GM18505 (cell line): ENCODE data around the gene HAUS3.

ENCODE experiments used
- ATAC-seq: cut with Tn5 transposase; IDR thresholded peaks from one replicate; pipeline ENCODE4 v1.9.1; 2021; ENCODE audit not compliant: unreplicated experiment
- POLR2A ChIP-seq: IDR thresholded peaks from 4 replicates; pipeline ENCODE4 v1.6.1; 2011; ENCODE audit warnings: borderline replicate concordance; ENCODE audit not compliant: insufficient read depth, insufficient read length; ENCODE audit errors: extremely low read depth

Gene HAUS3

GRCh38 chr4:2258091-2259035, 16.4 kb upstream of the HAUS3 start:
- ATAC-seq, result no peak
- no peak for TF ChIP-seq POLR2A

GRCh38 chr4:2257361-2258081, 15.6 kb upstream of the HAUS3 start:
- no peak for ATAC-seq
- TF ChIP-seq POLR2A, result no peak

GRCh38 chr4:2256781-2257191, 14.9 kb upstream of the HAUS3 start:
- ATAC-seq, result no peak

GRCh38 chr4:2256156-2256731, 14.3 kb upstream of the HAUS3 start:
- ATAC-seq, result no peak
- TF ChIP-seq POLR2A, result no peak

More at GRCh38 chr4:2256781-2257191, 14.9 kb upstream of the HAUS3 start:
- TF ChIP-seq POLR2A, result no peak

GRCh38 chr4:2255501-2256155, 13.7 kb upstream of the HAUS3 start:
- no peak for TF ChIP-seq POLR2A
- no peak for ATAC-seq

GRCh38 chr4:2254665-2255500, 13.0 kb upstream of the HAUS3 start:
- ATAC-seq, result no peak
- TF ChIP-seq POLR2A, result no peak

- no peak for TF ChIP-seq POLR2A
- ATAC-seq, result no peak
Measured at GRCh38 chr4:2253160-2254084, 11.5 kb upstream of the HAUS3 start.

- no peak for TF ChIP-seq POLR2A
- ATAC-seq, result no peak
Measured at GRCh38 chr4:2252530-2253091, 10.7 kb upstream of the HAUS3 start.

GRCh38 chr4:2251795-2252529, 10.0 kb upstream of the HAUS3 start:
- no peak for ATAC-seq
- no peak for TF ChIP-seq POLR2A

- ATAC-seq, result no peak
- TF ChIP-seq POLR2A, result no peak
Measured at GRCh38 chr4:2251073-2251794, 9.3 kb upstream of the HAUS3 start.
